Panc1 (cell line): ENCODE results near the gene MAPK11. TPM values are rescaled to one million over a fixed set of nuclear protein-coding genes. Genes with fewer than 3 reads are reported as not detected.

ENCODE experiments used
- ATAC-seq: fragments of 200-7000 bp; cut with Tn5 transposase; 2 replicates; pipeline ENCODE4 v1.9.1; 2020; ENCODE audit warnings: mild to moderate bottlenecking, moderate library complexity
- BruUV-seq: library from RNA; stranded (reverse); fragments of 400-500 nt; replicated peaks from 2 replicates; lab custom pipeline; 2021; lab: Mats Ljungman, UMichigan
- CTCF ChIA-PET: fragments of 300-600 bp; sonication (Branson Sonifier 250); formaldehyde crosslinking; loops from one replicate; lab custom pipeline; 2022; ENCODE audit warnings: antibody characterized with exemption; lab: Charles Lee
- POLR2A ChIA-PET: fragments of 300-600 bp; sonication (Branson Sonifier 250); formaldehyde crosslinking; loops from one replicate; lab custom pipeline; 2022; ENCODE audit warnings: antibody characterized with exemption; lab: Charles Lee
- DNase-seq: peaks from one replicate; pipeline ENCODE4 v3.0.0-alpha.2; 2010; ENCODE audit warnings: low read depth, low spot score
- H3K27ac ChIP-seq: 2 replicates; pipeline ENCODE4 v1.5.1; 2011; ENCODE audit warnings: mild to moderate bottlenecking, low read length, inconsistent platforms
- H3K27me3 ChIP-seq: fragments of 200-500 bp; sonication (Bioruptor generic); 2 replicates; pipeline ENCODE4 v1.6.0; 2014; ENCODE audit warnings: low read length, inconsistent platforms; ENCODE audit not compliant: control insufficient read depth, insufficient read depth
- H3K36me3 ChIP-seq: fragments of 200-500 bp; sonication (Bioruptor generic); 2 replicates; pipeline ENCODE4 v1.5.1; 2014; ENCODE audit warnings: inconsistent platforms, mild to moderate bottlenecking, low read length, moderate library complexity; ENCODE audit not compliant: control insufficient read depth, insufficient read depth
- H3K4me1 ChIP-seq: 2 replicates; pipeline ENCODE4 v1.5.1; 2011; ENCODE audit warnings: inconsistent platforms, mild to moderate bottlenecking, low read length, moderate library complexity; ENCODE audit not compliant: control insufficient read depth, insufficient read depth
- H3K4me3 ChIP-seq, 2 experiments: 2 replicates each; pipeline ENCODE4 v1.5.1; 2011 to 2012; ENCODE audit warnings: low read depth in 2 of 2, low read length in 2 of 2, mild to moderate bottlenecking in 2 of 2, inconsistent platforms in 1 of 2, moderate library complexity in 1 of 2
- H3K9me3 ChIP-seq: fragments of 200-500 bp; sonication (Bioruptor generic); 2 replicates; pipeline ENCODE4 v1.5.1; 2014; ENCODE audit warnings: low read depth, mild to moderate bottlenecking, inconsistent platforms, low read length, moderate library complexity; ENCODE audit not compliant: control insufficient read depth, insufficient read depth
- CTCF ChIP-seq: fragments of 450-650 bp; IDR thresholded peaks from 2 replicates; pipeline ENCODE4 v1.5.1; 2017; ENCODE audit warnings: mild to moderate bottlenecking
- POLR2AphosphoS5 ChIP-seq: IDR thresholded peaks from 2 replicates; pipeline ENCODE4 v1.6.1; 2012; ENCODE audit warnings: mild to moderate bottlenecking, low read depth, low read length, moderate library complexity
- SIN3A ChIP-seq: IDR thresholded peaks from 2 replicates; pipeline ENCODE4 v1.6.1; 2012; ENCODE audit warnings: low read depth, mild to moderate bottlenecking, low read length, moderate library complexity, borderline replicate concordance; ENCODE audit not compliant: insufficient read depth
- TCF7L2 ChIP-seq: IDR thresholded peaks from 2 replicates; pipeline ENCODE4 v1.6.1; 2011; ENCODE audit warnings: mild to moderate bottlenecking, low read depth, low read length, inconsistent platforms
- in situ Hi-C: cut with HindIII; loops from 2 replicates; pipeline ENCODE4 v1.10.0; 2016; ENCODE audit warnings: low sequenced_read_pairs, low pct_unique_long_range_greater_than_20kb
- intact Hi-C: fragments of 100-400 bp; cut with micrococcal nuclease; formaldehyde crosslinking; loops from one replicate; pipeline ENCODE4 v1.10.0; 2022; ENCODE audit not compliant: unreplicated experiment
- total RNA-seq: library from RNA; stranded (reverse); gene quantifications from one replicate; pipeline ENCODE4 v1.2.1, GENCODE V29; 2021; ENCODE audit not compliant: unreplicated experiment
- TF ChIP-seq, protein P1 (sequence below), 2 experiments: IDR thresholded peaks; 2 replicates each; pipeline ENCODE4 v1.6.1; 2011 to 2012; ENCODE audit warnings: low read depth in 2 of 2, control low read depth in 1 of 2, low read length in 1 of 2, mild to moderate bottlenecking in 1 of 2, moderate library complexity in 1 of 2; ENCODE audit not compliant: insufficient read depth in 1 of 2

MAPK11 gene
- total RNA-seq, 1 experiment from 2014 or later: 77.7 TPM

GRCh38 chr22:50305393-50305922, 35.3 kb upstream of the MAPK11 start:
- DNase-seq (no peak), ATAC-seq (peak; percentile 24; the same call in 1 of the 2 replicates)
- Histone ChIP-seq H3K27ac (peak overlapping the region; percentile 91), H3K9me3 (no peaks in the 10 kb centered on the region), H3K27me3 (no peaks in the 10 kb centered on the region), H3K36me3 (no peaks in the 10 kb centered on the region; the same call in 1 of the 2 replicates), H3K4me1 (peaks cover 70% of the 10 kb centered on the region), H3K4me3 (peak overlapping the region; percentile 60 to 74)
- intact Hi-C loops: no loop called here
- CTCF ChIA-PET: interaction anchor here (1.5 kb wide), 1 partner anchor 29 kb away, joined by 5 read pairs; no protein-coding TSS in a partner anchor
- POLR2A ChIA-PET: no interaction called here
- no TSS peak for BruUV-seq
- TF ChIP-seq SIN3A: no peak
- TF ChIP-seq, protein P1, sequence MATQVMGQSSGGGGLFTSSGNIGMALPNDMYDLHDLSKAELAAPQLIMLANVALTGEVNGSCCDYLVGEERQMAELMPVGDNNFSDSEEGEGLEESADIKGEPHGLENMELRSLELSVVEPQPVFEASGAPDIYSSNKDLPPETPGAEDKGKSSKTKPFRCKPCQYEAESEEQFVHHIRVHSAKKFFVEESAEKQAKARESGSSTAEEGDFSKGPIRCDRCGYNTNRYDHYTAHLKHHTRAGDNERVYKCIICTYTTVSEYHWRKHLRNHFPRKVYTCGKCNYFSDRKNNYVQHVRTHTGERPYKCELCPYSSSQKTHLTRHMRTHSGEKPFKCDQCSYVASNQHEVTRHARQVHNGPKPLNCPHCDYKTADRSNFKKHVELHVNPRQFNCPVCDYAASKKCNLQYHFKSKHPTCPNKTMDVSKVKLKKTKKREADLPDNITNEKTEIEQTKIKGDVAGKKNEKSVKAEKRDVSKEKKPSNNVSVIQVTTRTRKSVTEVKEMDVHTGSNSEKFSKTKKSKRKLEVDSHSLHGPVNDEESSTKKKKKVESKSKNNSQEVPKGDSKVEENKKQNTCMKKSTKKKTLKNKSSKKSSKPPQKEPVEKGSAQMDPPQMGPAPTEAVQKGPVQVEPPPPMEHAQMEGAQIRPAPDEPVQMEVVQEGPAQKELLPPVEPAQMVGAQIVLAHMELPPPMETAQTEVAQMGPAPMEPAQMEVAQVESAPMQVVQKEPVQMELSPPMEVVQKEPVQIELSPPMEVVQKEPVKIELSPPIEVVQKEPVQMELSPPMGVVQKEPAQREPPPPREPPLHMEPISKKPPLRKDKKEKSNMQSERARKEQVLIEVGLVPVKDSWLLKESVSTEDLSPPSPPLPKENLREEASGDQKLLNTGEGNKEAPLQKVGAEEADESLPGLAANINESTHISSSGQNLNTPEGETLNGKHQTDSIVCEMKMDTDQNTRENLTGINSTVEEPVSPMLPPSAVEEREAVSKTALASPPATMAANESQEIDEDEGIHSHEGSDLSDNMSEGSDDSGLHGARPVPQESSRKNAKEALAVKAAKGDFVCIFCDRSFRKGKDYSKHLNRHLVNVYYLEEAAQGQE (IDR thresholded peaks at IDR 0.05; ENCODE audit: insufficient read depth in 1 of 2, low read depth in 2 of 2, low read length in 1 of 2): no peak
- TF ChIP-seq CTCF: no peak
- TF ChIP-seq POLR2AphosphoS5: no peak
- no peak for TF ChIP-seq TCF7L2
- in situ Hi-C loops: no loop called here

GRCh38 chr22:50304528-50305392, 34.6 kb upstream of the MAPK11 start:
- no peak for DNase-seq
- ChIA-PET POLR2A (no interaction called here), CTCF (interaction anchor here (1.5 kb wide), 1 partner anchor 28 kb away, joined by 5 read pairs; no protein-coding TSS in a partner anchor)
- no peaks in the 10 kb centered on the region for H3K27me3 ChIP-seq
- no peak for ATAC-seq
- H3K4me3 ChIP-seq: peak overlapping the region; percentile 60 to 74; a peak in 3 of 4 replicates
- H3K9me3 ChIP-seq: no peaks in the 10 kb centered on the region
- peak overlapping the region; percentile 91 for H3K27ac ChIP-seq
- in situ Hi-C loops (no loop called here), intact Hi-C loops (no loop called here)
- no peaks in the 10 kb centered on the region; the same call in 1 of the 2 replicates for H3K36me3 ChIP-seq
- BruUV-seq: no TSS peak
- no peak for TF ChIP-seq POLR2AphosphoS5
- no peak for TF ChIP-seq SIN3A
- TF ChIP-seq, protein P1 (IDR thresholded peaks at IDR 0.05; ENCODE audit: insufficient read depth in 1 of 2, low read depth in 2 of 2, low read length in 1 of 2): no peak
- no peak for TF ChIP-seq TCF7L2
- no peak for TF ChIP-seq CTCF
- H3K4me1 ChIP-seq: peaks cover 67% of the 10 kb centered on the region
